ENCODE measurements around the gene G3BP1.
"Not testable (repeated sequence)": the region's sequence is repeated elsewhere in the genome, so short reads cannot be mapped to it uniquely, and the experiment has no call there.

DNA sequence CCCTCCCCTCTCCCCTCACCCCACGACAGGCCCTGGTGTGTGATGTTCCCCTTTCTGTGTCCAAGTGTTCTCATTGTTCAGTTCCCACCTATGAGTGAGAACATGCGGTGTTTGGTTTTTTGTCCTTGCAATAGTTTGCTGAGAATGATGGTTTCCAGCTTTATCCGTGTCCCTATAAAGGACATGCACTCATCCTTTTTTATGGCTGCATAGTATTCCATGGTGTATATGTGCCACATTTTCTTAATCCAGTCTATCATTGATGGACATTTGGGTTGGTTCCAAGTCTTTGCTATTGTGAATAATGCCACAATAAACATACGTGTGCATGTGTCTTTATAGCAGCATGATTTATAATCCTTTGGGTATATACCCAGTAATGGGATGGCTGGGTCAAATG, 89.1 kb downstream of the G3BP1 start:
- not testable (repeated sequence) for TF ChIP-seq CTCF (IDR thresholded peaks at IDR 0.05; ENCODE audit: poor library complexity, severe bottlenecking); POLR2AphosphoS5 (IDR thresholded peaks at IDR 0.05); SMC3 (conservative IDR thresholded peaks at IDR 0.05; ENCODE audit: poor library complexity); MXI1 (conservative IDR thresholded peaks at IDR 0.05; ENCODE audit: poor library complexity, severe bottlenecking)

Measured in neural cell (in vitro differentiated cells).